ENCODE results near the gene FAM72B.
"Not testable (repeated sequence)": the region's sequence is repeated elsewhere in the genome, so short reads cannot be mapped to it uniquely, and the experiment has no call there.

The FAM72B gene

GRCh38 chr1:121199763-121200162 is 15.6 kb upstream of the FAM72B start:
- not testable (repeated sequence) for DNase-seq (ENCODE audit: low spot score); H3K4me1 ChIP-seq (ENCODE audit: control insufficient read depth in 2 of 2, insufficient read depth in 1 of 2, low read depth in 1 of 2, low read length in 2 of 2); H2BK5ac ChIP-seq (ENCODE audit: low read length); H3K79me1 ChIP-seq (ENCODE audit: low read depth, low read length); H3K4me3 ChIP-seq (ENCODE audit: low read length in 2 of 2); H3K27me3 ChIP-seq (ENCODE audit: control insufficient read depth in 3 of 3, insufficient read depth in 3 of 3, low read depth in 1 of 3, low read length in 3 of 3); H4K91ac ChIP-seq (ENCODE audit: low read depth, low read length, poor library complexity); H2BK120ac ChIP-seq (ENCODE audit: low read depth, low read length); H3K23ac ChIP-seq (ENCODE audit: low read depth, low read length, poor library complexity); H3K4ac ChIP-seq (ENCODE audit: low read length); H4K8ac ChIP-seq (ENCODE audit: low read depth, low read length); H3K27ac ChIP-seq (replicated peaks; ENCODE audit: low read length); H2AK5ac ChIP-seq (ENCODE audit: low read depth, low read length); H3K36me3 ChIP-seq (replicated peaks in 1 of 2; ENCODE audit: control insufficient read depth in 2 of 2, insufficient read depth in 2 of 2, low read length in 2 of 2); H3K9me3 ChIP-seq (replicated peaks in 1 of 2; ENCODE audit: control insufficient read depth in 2 of 2, insufficient read depth in 1 of 2, low read depth in 1 of 2, low read length in 2 of 2); H3K9ac ChIP-seq (ENCODE audit: low read depth, low read length, poor library complexity); H3K14ac ChIP-seq (ENCODE audit: low read length); H2BK12ac ChIP-seq (ENCODE audit: low read length); H3K18ac ChIP-seq (ENCODE audit: low read length); H2AFZ ChIP-seq (ENCODE audit: low read length); H2BK15ac ChIP-seq (ENCODE audit: low read length); H3K4me2 ChIP-seq (ENCODE audit: insufficient read depth, low read length, poor library complexity, severe bottlenecking)
- no CpG with 5 or more reads among the region's 3 CpGs for WGBS, 2 donors (ENCODE audit: extremely low coverage in 2 of 2, insufficient read length in 2 of 2, insufficient replicate concordance in 1 of 2)

- H2BK12ac ChIP-seq (ENCODE audit: low read length); H2BK15ac ChIP-seq (ENCODE audit: low read length); H3K9ac ChIP-seq (ENCODE audit: low read depth, low read length, poor library complexity); H3K79me1 ChIP-seq (ENCODE audit: low read depth, low read length); H3K4me3 ChIP-seq (ENCODE audit: low read length in 2 of 2); H4K91ac ChIP-seq (ENCODE audit: low read depth, low read length, poor library complexity); H3K14ac ChIP-seq (ENCODE audit: low read length); H2BK120ac ChIP-seq (ENCODE audit: low read depth, low read length); H2AK5ac ChIP-seq (ENCODE audit: low read depth, low read length); H2AFZ ChIP-seq (ENCODE audit: low read length); H3K9me3 ChIP-seq (replicated peaks in 1 of 2; ENCODE audit: control insufficient read depth in 2 of 2, insufficient read depth in 1 of 2, low read depth in 1 of 2, low read length in 2 of 2); H4K8ac ChIP-seq (ENCODE audit: low read depth, low read length); H3K27me3 ChIP-seq (ENCODE audit: control insufficient read depth in 3 of 3, insufficient read depth in 3 of 3, low read depth in 1 of 3, low read length in 3 of 3); H3K18ac ChIP-seq (ENCODE audit: low read length); H3K36me3 ChIP-seq (replicated peaks in 1 of 2; ENCODE audit: control insufficient read depth in 2 of 2, insufficient read depth in 2 of 2, low read length in 2 of 2); DNase-seq (ENCODE audit: low spot score); H3K27ac ChIP-seq (replicated peaks; ENCODE audit: low read length); H3K4ac ChIP-seq (ENCODE audit: low read length); H3K23ac ChIP-seq (ENCODE audit: low read depth, low read length, poor library complexity); H3K4me2 ChIP-seq (ENCODE audit: insufficient read depth, low read length, poor library complexity, severe bottlenecking); H2BK5ac ChIP-seq (ENCODE audit: low read length); H3K4me1 ChIP-seq (ENCODE audit: control insufficient read depth in 2 of 2, insufficient read depth in 1 of 2, low read depth in 1 of 2, low read length in 2 of 2): not testable (repeated sequence)
- WGBS, 2 donors (ENCODE audit: extremely low coverage in 2 of 2, insufficient read length in 2 of 2, insufficient replicate concordance in 1 of 2), result no CpG with 5 or more reads among the region's 7 CpGs
Observed at GRCh38 chr1:121197095-121197882, 13.1 kb upstream of the FAM72B start.

GRCh38 chr1:121192512-121192911 is 8.4 kb upstream of the FAM72B start:
- H2BK15ac ChIP-seq (ENCODE audit: low read length); H4K91ac ChIP-seq (ENCODE audit: low read depth, low read length, poor library complexity); H3K4me3 ChIP-seq (ENCODE audit: low read length in 2 of 2); H4K8ac ChIP-seq (ENCODE audit: low read depth, low read length); H2AFZ ChIP-seq (ENCODE audit: low read length); H3K36me3 ChIP-seq (replicated peaks in 1 of 2; ENCODE audit: control insufficient read depth in 2 of 2, insufficient read depth in 2 of 2, low read length in 2 of 2); H3K4ac ChIP-seq (ENCODE audit: low read length); H3K18ac ChIP-seq (ENCODE audit: low read length); H2BK5ac ChIP-seq (ENCODE audit: low read length); H2AK5ac ChIP-seq (ENCODE audit: low read depth, low read length); H3K9me3 ChIP-seq (replicated peaks in 1 of 2; ENCODE audit: control insufficient read depth in 2 of 2, insufficient read depth in 1 of 2, low read depth in 1 of 2, low read length in 2 of 2); H3K23ac ChIP-seq (ENCODE audit: low read depth, low read length, poor library complexity); H2BK12ac ChIP-seq (ENCODE audit: low read length); H3K4me1 ChIP-seq (ENCODE audit: control insufficient read depth in 2 of 2, insufficient read depth in 1 of 2, low read depth in 1 of 2, low read length in 2 of 2); H3K9ac ChIP-seq (ENCODE audit: low read depth, low read length, poor library complexity); H2BK120ac ChIP-seq (ENCODE audit: low read depth, low read length); H3K27me3 ChIP-seq (ENCODE audit: control insufficient read depth in 3 of 3, insufficient read depth in 3 of 3, low read depth in 1 of 3, low read length in 3 of 3); H3K14ac ChIP-seq (ENCODE audit: low read length); H3K4me2 ChIP-seq (ENCODE audit: insufficient read depth, low read length, poor library complexity, severe bottlenecking); H3K27ac ChIP-seq (replicated peaks; ENCODE audit: low read length); H3K79me1 ChIP-seq (ENCODE audit: low read depth, low read length); DNase-seq (ENCODE audit: low spot score): not testable (repeated sequence)
- no CpG with 5 or more reads among the region's 2 CpGs for WGBS, 2 donors (ENCODE audit: extremely low coverage in 2 of 2, insufficient read length in 2 of 2, insufficient replicate concordance in 1 of 2)

GRCh38 chr1:121187914-121188313 is 3.8 kb upstream of the FAM72B start:
- not testable (repeated sequence) for H2AFZ ChIP-seq (ENCODE audit: low read length); H3K18ac ChIP-seq (ENCODE audit: low read length); H2AK5ac ChIP-seq (ENCODE audit: low read depth, low read length); H4K91ac ChIP-seq (ENCODE audit: low read depth, low read length, poor library complexity); H3K14ac ChIP-seq (ENCODE audit: low read length); H3K4me1 ChIP-seq (ENCODE audit: control insufficient read depth in 2 of 2, insufficient read depth in 1 of 2, low read depth in 1 of 2, low read length in 2 of 2); H2BK120ac ChIP-seq (ENCODE audit: low read depth, low read length); H3K27ac ChIP-seq (replicated peaks; ENCODE audit: low read length); H4K8ac ChIP-seq (ENCODE audit: low read depth, low read length); H3K79me1 ChIP-seq (ENCODE audit: low read depth, low read length); H3K9ac ChIP-seq (ENCODE audit: low read depth, low read length, poor library complexity); H3K4ac ChIP-seq (ENCODE audit: low read length); H2BK5ac ChIP-seq (ENCODE audit: low read length); H2BK12ac ChIP-seq (ENCODE audit: low read length); H2BK15ac ChIP-seq (ENCODE audit: low read length); H3K9me3 ChIP-seq (replicated peaks in 1 of 2; ENCODE audit: control insufficient read depth in 2 of 2, insufficient read depth in 1 of 2, low read depth in 1 of 2, low read length in 2 of 2); H3K36me3 ChIP-seq (replicated peaks in 1 of 2; ENCODE audit: control insufficient read depth in 2 of 2, insufficient read depth in 2 of 2, low read length in 2 of 2); DNase-seq (ENCODE audit: low spot score); H3K23ac ChIP-seq (ENCODE audit: low read depth, low read length, poor library complexity); H3K27me3 ChIP-seq (ENCODE audit: control insufficient read depth in 3 of 3, insufficient read depth in 3 of 3, low read depth in 1 of 3, low read length in 3 of 3)
- no CpG with 5 or more reads among the region's 5 CpGs for WGBS, 2 donors (ENCODE audit: extremely low coverage in 2 of 2, insufficient read length in 2 of 2, insufficient replicate concordance in 1 of 2)
- peak overlapping the region; percentile 25 for H3K4me2 ChIP-seq (ENCODE audit: insufficient read depth, low read length, poor library complexity, severe bottlenecking)
- H3K4me3 ChIP-seq (ENCODE audit: low read length in 2 of 2), result peak overlapping the region in 1 of 2 donors; percentile 40
